Measurements from ENCODE around the gene FGFBP1.

FGFBP1 gene

DNA sequence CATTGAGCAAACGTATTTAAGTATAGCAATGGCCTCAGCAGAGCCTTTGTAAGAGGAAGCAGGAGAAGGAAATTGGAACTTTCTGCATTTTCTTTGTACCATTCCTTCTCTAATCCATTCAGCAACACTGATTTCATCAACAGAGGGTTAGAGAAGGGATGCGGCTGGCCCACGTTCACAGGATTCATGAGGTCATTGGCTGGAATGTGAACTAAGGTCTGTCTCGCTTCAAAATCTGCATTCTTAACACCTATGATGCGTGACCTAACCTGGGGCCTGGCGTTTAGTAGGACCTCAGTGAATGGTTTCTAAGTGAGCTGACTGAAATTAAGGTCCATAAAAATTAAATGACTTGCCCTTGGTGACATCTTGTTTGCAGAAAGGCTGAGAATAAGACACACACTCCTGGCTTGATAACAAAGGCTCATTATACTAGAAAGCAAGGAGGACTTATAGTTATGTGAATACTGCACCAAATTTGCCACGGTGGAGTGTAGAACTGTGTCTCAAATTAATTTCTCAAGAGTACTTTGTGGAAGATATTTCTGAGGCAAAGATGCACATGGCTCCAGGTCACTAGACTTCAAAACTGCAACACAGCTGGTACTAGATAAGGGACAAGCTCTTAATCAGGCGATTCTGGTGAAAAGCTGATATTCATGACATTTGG, 25.4 kb downstream of the FGFBP1 start:
- DNase-seq (ENCODE audit: low read depth) = no peak

- DNase-seq (ENCODE audit: low read depth) = no peak
Measured at GRCh38 chr4:15912236-15912635, 26.3 kb downstream of the FGFBP1 start.

GRCh38 chr4:15910155-15910940, 28.2 kb downstream of the FGFBP1 start:
- DNase-seq (ENCODE audit: low read depth) = no peak

- DNase-seq (ENCODE audit: low read depth) = no peak
Measured at GRCh38 chr4:15907430-15907829, 31.1 kb downstream of the FGFBP1 start.

- no peak for DNase-seq (ENCODE audit: low read depth)
Measured at GRCh38 chr4:15906020-15906443, 32.5 kb downstream of the FGFBP1 start.

GRCh38 chr4:15902746-15903145, 35.8 kb downstream of the FGFBP1 start:
- DNase-seq (ENCODE audit: low read depth) = no peak

DNA sequence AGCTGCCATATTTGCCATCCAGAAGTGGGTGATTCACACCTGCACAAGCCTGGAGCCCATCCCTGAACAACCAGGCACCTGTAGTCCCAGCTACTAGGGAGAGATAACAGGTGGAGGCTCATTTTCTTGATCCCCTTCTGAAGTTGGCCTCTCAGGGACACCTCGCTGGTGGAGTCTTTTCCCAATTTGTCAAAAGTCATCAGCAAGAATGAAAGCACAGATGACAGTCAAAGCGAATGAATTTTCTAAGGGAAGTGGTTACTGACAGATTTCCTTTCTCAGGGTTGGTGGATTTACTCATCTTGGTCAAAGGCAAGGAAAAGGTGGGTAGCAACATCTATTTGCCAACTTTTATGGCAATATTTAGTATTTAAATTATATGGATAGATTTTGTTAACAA, 36.5 kb downstream of the FGFBP1 start:
- no peak for DNase-seq (ENCODE audit: low read depth)

GRCh38 chr4:15901007-15901406, 37.5 kb downstream of the FGFBP1 start:
- DNase-seq (ENCODE audit: low read depth) = no peak

GRCh38 chr4:15899511-15899910, 39.0 kb downstream of the FGFBP1 start:
- DNase-seq (ENCODE audit: low read depth) = no peak

- DNase-seq (ENCODE audit: low read depth) = no peak
Measured at GRCh38 chr4:15898902-15899301, 39.6 kb downstream of the FGFBP1 start.

DNA sequence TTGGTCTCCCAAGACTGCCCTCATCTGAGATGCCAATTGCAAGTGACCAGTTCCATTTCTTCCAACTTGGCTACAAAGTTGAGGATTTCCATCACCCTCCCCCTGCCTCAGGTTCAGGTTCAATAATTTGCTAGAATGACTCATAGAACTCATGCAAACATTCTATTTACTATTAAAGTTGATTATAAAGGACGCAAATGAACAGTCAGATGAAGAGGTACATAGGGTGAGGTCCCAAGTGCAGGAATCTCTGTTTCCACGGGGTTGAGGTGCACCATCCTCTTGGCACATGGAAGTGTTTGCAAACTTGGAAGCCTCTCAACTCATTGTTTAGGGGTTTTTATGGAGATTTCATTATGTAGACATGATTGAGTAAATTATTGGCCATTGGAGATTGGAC, 41.0 kb downstream of the FGFBP1 start:
- no peak for DNase-seq (ENCODE audit: low read depth)

- DNase-seq (ENCODE audit: low read depth) = no peak
Measured at GRCh38 chr4:15894921-15895916, 43.3 kb downstream of the FGFBP1 start.

DNA sequence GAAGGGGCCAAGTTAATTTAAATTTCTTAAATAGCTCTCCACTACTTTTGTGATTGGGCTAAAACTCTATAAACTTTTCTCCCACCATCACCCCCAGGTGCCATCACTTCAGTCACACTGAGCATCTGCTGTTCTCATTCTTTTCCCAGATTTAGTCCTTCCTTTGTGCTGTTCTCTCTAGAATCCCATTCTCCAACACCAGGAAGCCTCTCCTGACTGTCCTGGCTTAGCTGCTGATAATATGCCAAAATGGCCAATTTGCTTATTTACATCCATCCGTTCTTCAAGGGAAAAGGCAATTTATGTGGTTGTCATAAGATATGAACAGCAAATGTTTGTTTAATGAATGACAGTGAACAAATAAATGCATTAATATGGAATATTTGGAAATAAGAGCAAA, 44.1 kb downstream of the FGFBP1 start:
- DNase-seq (ENCODE audit: low read depth) = no peak

- DNase-seq (ENCODE audit: low read depth) = no peak
Measured at GRCh38 chr4:15893962-15894361, 44.6 kb downstream of the FGFBP1 start.

GRCh38 chr4:15891312-15891711, 47.2 kb downstream of the FGFBP1 start:
- no peak for DNase-seq (ENCODE audit: low read depth)

DNA sequence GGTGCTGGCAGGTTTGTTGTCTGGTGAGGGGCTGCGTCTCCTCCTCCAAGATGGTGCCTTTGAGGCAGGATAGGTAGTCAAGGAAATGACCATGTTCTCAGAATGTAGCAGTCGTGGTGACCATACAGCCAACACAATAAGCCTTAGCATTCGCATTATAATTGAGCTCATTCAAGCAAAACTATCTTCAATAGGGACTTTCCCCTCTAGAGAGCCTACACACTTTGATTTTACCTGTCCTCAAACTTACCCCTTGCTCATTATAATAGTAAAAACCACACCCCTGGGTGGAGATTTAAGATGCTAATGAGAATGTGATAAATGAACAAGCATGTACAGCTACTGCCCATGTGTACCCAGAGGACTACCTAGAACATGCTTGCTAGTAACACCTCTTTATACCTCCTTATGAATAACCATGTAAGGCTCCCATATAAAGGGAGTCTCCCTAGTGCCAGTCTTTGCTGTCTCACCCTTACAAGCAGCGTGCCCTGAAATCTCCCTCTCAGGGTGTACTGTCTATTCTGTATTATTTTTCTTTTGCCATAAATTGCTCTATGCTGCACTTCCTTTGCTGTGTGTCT, 48.2 kb downstream of the FGFBP1 start:
- DNase-seq (ENCODE audit: low read depth) = no peak

- DNase-seq (ENCODE audit: low read depth) = no peak
Measured at GRCh38 chr4:15888515-15888914, 50.0 kb downstream of the FGFBP1 start.
